ENCODE measurements around the gene ZNF444.
"Not testable (repeated sequence)": the region's sequence is repeated elsewhere in the genome, so short reads cannot be mapped to it uniquely, and the experiment has no call there.

GRCh38 chr19:56210036-56210435, 68.9 kb downstream of the ZNF444 start:
- not testable (repeated sequence) for TF ChIP-seq POLR2AphosphoS5 (IDR thresholded peaks at IDR 0.05; ENCODE audit: borderline replicate concordance, low read depth, low read length); FOXP2 (optimal IDR thresholded peaks at IDR 0.05; ENCODE audit: control extremely low read depth, extremely low read length, insufficient read depth)
